DND-41 (cell line): Measurements from ENCODE around the gene IDH3A.

Source experiments
- CTCF ChIP-seq: IDR thresholded peaks from 2 replicates; pipeline ENCODE4 v1.5.1; 2012; ENCODE audit warnings: borderline replicate concordance, low read length, moderate library complexity, mild to moderate bottlenecking; ENCODE audit not compliant: poor library complexity, severe bottlenecking; ENCODE audit errors: extremely low read depth
- EZH2 ChIP-seq: IDR thresholded peaks from 3 replicates; pipeline ENCODE4 v1.6.1; 2012; ENCODE audit warnings: borderline replicate concordance, low read depth, mild to moderate bottlenecking, moderate library complexity, low read length, inconsistent platforms; ENCODE audit not compliant: severe bottlenecking

DNA sequence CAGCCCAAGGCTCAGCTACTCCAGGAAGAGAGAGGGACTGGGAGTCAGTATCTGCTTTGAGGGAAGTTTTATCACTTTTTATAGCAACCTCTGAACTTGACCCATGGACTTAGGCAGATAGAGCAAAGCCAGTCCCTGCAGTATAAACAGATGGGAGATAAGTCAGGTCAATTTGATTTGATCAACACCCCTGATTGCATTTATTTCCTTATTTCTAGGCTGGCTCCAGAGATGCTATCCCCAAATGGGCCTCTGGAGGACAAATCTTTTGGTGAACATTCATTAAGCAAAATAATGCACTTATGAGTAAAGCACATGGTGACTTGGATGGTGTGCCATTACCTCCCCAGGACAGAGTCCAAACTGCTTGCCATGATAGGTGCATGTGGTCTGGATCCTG is 8.9 kb upstream of the IDH3A start:
- TF ChIP-seq EZH2 (no peak), CTCF (no peak)
